ENCODE measurements around the gene IQSEC1.

IQSEC1 gene

DNA sequence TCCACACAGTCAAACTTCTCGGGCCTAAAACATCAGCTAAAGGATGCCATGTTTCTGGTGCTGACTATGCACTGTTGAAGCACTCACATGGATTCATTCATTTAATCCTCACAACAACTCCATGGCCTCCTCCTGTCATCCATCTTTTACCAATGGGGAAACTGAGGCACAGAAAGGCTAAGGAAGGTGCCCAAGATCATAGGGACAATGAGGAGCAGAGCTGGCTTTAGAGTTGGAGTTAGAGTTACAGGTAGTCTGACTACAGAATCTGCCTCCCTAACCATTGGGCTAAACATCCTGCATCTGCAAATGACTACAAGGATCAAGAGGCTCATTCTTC lies 111.6 kb downstream of the IQSEC1 start:
- Histone ChIP-seq H2BK120ac (ENCODE audit: low read depth, low read length) (no peak overlapping the region), H3K27me3 (ENCODE audit: control insufficient read depth in 3 of 3, insufficient read depth in 3 of 3, low read depth in 1 of 3, low read length in 3 of 3) (no peaks in the 10 kb centered on the region), H3K18ac (ENCODE audit: low read length) (no peak overlapping the region), H3K4me2 (ENCODE audit: insufficient read depth, low read length, poor library complexity, severe bottlenecking) (no peak overlapping the region), H2BK12ac (ENCODE audit: low read length) (no peak overlapping the region), H4K91ac (ENCODE audit: low read depth, low read length, poor library complexity) (no peak overlapping the region), H3K4me3 (ENCODE audit: low read length in 2 of 2) (no peak overlapping the region), H3K4ac (ENCODE audit: low read length) (no peak overlapping the region), H3K9ac (ENCODE audit: low read depth, low read length, poor library complexity) (no peak overlapping the region), H3K27ac (replicated peaks; ENCODE audit: low read length) (no peak overlapping the region), H3K23ac (ENCODE audit: low read depth, low read length, poor library complexity) (no peak overlapping the region), H3K14ac (ENCODE audit: low read length) (no peak overlapping the region), H2AFZ (ENCODE audit: low read length) (no peak overlapping the region), H4K8ac (ENCODE audit: low read depth, low read length) (no peak overlapping the region), H2AK5ac (ENCODE audit: low read depth, low read length) (no peak overlapping the region), H3K79me1 (ENCODE audit: low read depth, low read length) (peaks cover 6% of the 10 kb centered on the region), H3K4me1 (ENCODE audit: control insufficient read depth in 2 of 2, insufficient read depth in 1 of 2, low read depth in 1 of 2, low read length in 2 of 2) (peaks cover 9 to 15% of the 10 kb centered on the region in 2 donors), H2BK15ac (ENCODE audit: low read length) (no peak overlapping the region), H3K9me3 (replicated peaks in 1 of 2; ENCODE audit: control insufficient read depth in 2 of 2, insufficient read depth in 1 of 2, low read depth in 1 of 2, low read length in 2 of 2) (no peaks in the 10 kb centered on the region), H3K36me3 (replicated peaks in 1 of 2; ENCODE audit: control insufficient read depth in 2 of 2, insufficient read depth in 2 of 2, low read length in 2 of 2) (no peaks in the 10 kb centered on the region), H2BK5ac (ENCODE audit: low read length) (no peak overlapping the region)
- no CpG with 5 or more reads among the region's 1 CpG for WGBS, 2 donors (ENCODE audit: extremely low coverage in 2 of 2, insufficient read length in 2 of 2, insufficient replicate concordance in 1 of 2)
- DNase-seq (ENCODE audit: low spot score), result no peak

DNA sequence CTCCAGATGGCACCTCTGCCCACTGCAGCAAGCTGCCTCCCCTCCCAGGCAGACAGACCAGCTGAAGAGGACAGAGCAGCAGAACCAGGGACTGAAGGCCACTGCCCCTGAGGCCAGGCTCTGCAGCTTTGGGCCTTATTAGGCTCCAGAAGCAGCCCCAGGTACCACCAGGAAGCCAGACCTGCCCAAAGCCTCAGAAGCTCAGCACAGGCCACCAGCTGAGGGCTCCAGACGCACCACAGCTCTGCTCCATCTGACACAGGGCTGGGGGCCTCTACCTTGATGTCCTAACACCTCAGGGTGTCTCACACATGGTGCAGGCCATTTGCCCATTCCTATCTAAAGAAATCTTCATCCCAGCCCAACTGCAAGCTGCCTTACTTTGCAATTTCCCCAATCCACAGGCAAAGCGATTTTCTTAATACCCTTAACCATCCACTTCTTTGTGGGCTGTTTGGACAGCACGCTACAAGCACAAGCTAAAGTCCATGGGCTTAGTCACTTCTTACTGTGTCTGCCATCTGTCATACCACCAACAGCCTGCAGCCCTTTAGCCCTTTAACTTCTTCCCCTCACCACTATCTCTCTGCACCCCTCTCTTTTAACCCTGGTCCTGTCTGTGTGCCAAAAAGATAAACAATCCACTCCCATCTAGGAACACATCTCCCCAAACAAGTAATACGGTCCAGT lies 112.1 kb downstream of the IQSEC1 start:
- no peak overlapping the region for H2BK120ac ChIP-seq (ENCODE audit: low read depth, low read length)
- peaks cover 5 to 10% of the 10 kb centered on the region in 2 donors for H3K4me1 ChIP-seq (ENCODE audit: control insufficient read depth in 2 of 2, insufficient read depth in 1 of 2, low read depth in 1 of 2, low read length in 2 of 2)
- H3K4me2 ChIP-seq (ENCODE audit: insufficient read depth, low read length, poor library complexity, severe bottlenecking), result no peak overlapping the region
- peaks cover 7% of the 10 kb centered on the region for H3K79me1 ChIP-seq (ENCODE audit: low read depth, low read length)
- H4K91ac ChIP-seq (ENCODE audit: low read depth, low read length, poor library complexity), result no peak overlapping the region
- no CpG with 5 or more reads among the region's 4 CpGs for WGBS, 2 donors (ENCODE audit: extremely low coverage in 2 of 2, insufficient read length in 2 of 2, insufficient replicate concordance in 1 of 2)
- no peaks in the 10 kb centered on the region for H3K36me3 ChIP-seq (replicated peaks in 1 of 2; ENCODE audit: control insufficient read depth in 2 of 2, insufficient read depth in 2 of 2, low read length in 2 of 2)
- H2BK12ac ChIP-seq (ENCODE audit: low read length), result no peak overlapping the region
- no peak overlapping the region for H3K23ac ChIP-seq (ENCODE audit: low read depth, low read length, poor library complexity)
- no peak overlapping the region for H2AK5ac ChIP-seq (ENCODE audit: low read depth, low read length)
- no peak overlapping the region for H2AFZ ChIP-seq (ENCODE audit: low read length)
- H3K9me3 ChIP-seq (replicated peaks in 1 of 2; ENCODE audit: control insufficient read depth in 2 of 2, insufficient read depth in 1 of 2, low read depth in 1 of 2, low read length in 2 of 2), result no peaks in the 10 kb centered on the region
- no peak overlapping the region for H3K4me3 ChIP-seq (ENCODE audit: low read length in 2 of 2)
- no peak for DNase-seq (ENCODE audit: low spot score)
- H4K8ac ChIP-seq (ENCODE audit: low read depth, low read length), result no peak overlapping the region
- no peak overlapping the region for H3K27ac ChIP-seq (replicated peaks; ENCODE audit: low read length)
- H3K4ac ChIP-seq (ENCODE audit: low read length), result no peak overlapping the region
- no peak overlapping the region for H2BK15ac ChIP-seq (ENCODE audit: low read length)
- H3K14ac ChIP-seq (ENCODE audit: low read length), result no peak overlapping the region
- H3K27me3 ChIP-seq (ENCODE audit: control insufficient read depth in 3 of 3, insufficient read depth in 3 of 3, low read depth in 1 of 3, low read length in 3 of 3), result no peaks in the 10 kb centered on the region
- H3K9ac ChIP-seq (ENCODE audit: low read depth, low read length, poor library complexity), result peak overlapping the region; percentile 53
- no peak overlapping the region for H3K18ac ChIP-seq (ENCODE audit: low read length)
- no peak overlapping the region for H2BK5ac ChIP-seq (ENCODE audit: low read length)

DNA sequence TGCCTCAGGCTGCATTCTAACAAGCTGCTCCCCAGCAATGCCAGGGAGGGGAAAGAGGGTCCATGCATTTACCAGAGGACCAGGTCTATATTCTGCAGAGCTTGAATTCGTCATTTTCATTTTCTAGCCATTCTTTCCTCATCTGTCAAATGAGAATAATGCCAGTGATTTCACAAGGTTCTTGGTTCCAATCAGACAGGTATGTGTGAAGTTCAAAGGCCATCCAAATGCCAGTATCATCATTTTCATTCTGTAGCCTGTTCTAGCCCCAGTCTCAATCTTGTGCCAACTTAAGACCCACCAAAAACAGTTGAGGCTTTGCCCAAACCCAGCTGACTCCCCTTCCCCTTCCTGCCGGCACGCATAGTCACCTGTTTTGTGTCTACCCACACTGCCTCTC lies 112.7 kb downstream of the IQSEC1 start:
- no peak overlapping the region for H3K4me2 ChIP-seq (ENCODE audit: insufficient read depth, low read length, poor library complexity, severe bottlenecking)
- H3K27ac ChIP-seq (replicated peaks; ENCODE audit: low read length), result no peak overlapping the region
- H2BK120ac ChIP-seq (ENCODE audit: low read depth, low read length), result no peak overlapping the region
- no peak for DNase-seq (ENCODE audit: low spot score)
- H3K27me3 ChIP-seq (ENCODE audit: control insufficient read depth in 3 of 3, insufficient read depth in 3 of 3, low read depth in 1 of 3, low read length in 3 of 3), result no peaks in the 10 kb centered on the region
- no peak overlapping the region for H2BK12ac ChIP-seq (ENCODE audit: low read length)
- no CpG with 5 or more reads among the region's 3 CpGs for WGBS, 2 donors (ENCODE audit: extremely low coverage in 2 of 2, insufficient read length in 2 of 2, insufficient replicate concordance in 1 of 2)
- H3K36me3 ChIP-seq (replicated peaks in 1 of 2; ENCODE audit: control insufficient read depth in 2 of 2, insufficient read depth in 2 of 2, low read length in 2 of 2), result no peaks in the 10 kb centered on the region
- no peak overlapping the region for H2BK15ac ChIP-seq (ENCODE audit: low read length)
- peak overlapping the region; percentile 53 for H3K9ac ChIP-seq (ENCODE audit: low read depth, low read length, poor library complexity)
- H3K4me3 ChIP-seq (ENCODE audit: low read length in 2 of 2), result no peak overlapping the region
- H4K8ac ChIP-seq (ENCODE audit: low read depth, low read length), result no peak overlapping the region
- no peaks in the 10 kb centered on the region for H3K9me3 ChIP-seq (replicated peaks in 1 of 2; ENCODE audit: control insufficient read depth in 2 of 2, insufficient read depth in 1 of 2, low read depth in 1 of 2, low read length in 2 of 2)
- peaks cover 7% of the 10 kb centered on the region for H3K79me1 ChIP-seq (ENCODE audit: low read depth, low read length)
- peaks cover 0 to 7% of the 10 kb centered on the region in 2 donors for H3K4me1 ChIP-seq (ENCODE audit: control insufficient read depth in 2 of 2, insufficient read depth in 1 of 2, low read depth in 1 of 2, low read length in 2 of 2)
- no peak overlapping the region for H3K14ac ChIP-seq (ENCODE audit: low read length)
- H2AFZ ChIP-seq (ENCODE audit: low read length), result no peak overlapping the region
- no peak overlapping the region for H3K18ac ChIP-seq (ENCODE audit: low read length)
- no peak overlapping the region for H2BK5ac ChIP-seq (ENCODE audit: low read length)
- no peak overlapping the region for H2AK5ac ChIP-seq (ENCODE audit: low read depth, low read length)
- H4K91ac ChIP-seq (ENCODE audit: low read depth, low read length, poor library complexity), result no peak overlapping the region
- no peak overlapping the region for H3K4ac ChIP-seq (ENCODE audit: low read length)
- no peak overlapping the region for H3K23ac ChIP-seq (ENCODE audit: low read depth, low read length, poor library complexity)

GRCh38 chr3:12959838-12960378 lies 113.3 kb downstream of the IQSEC1 start:
- Histone ChIP-seq H3K79me1 (ENCODE audit: low read depth, low read length) (peaks cover 12% of the 10 kb centered on the region), H2AFZ (ENCODE audit: low read length) (no peak overlapping the region), H3K4me1 (ENCODE audit: control insufficient read depth in 2 of 2, insufficient read depth in 1 of 2, low read depth in 1 of 2, low read length in 2 of 2) (peaks cover 0 to 7% of the 10 kb centered on the region in 2 donors), H3K18ac (ENCODE audit: low read length) (no peak overlapping the region), H3K4me3 (ENCODE audit: low read length in 2 of 2) (no peak overlapping the region), H3K27me3 (ENCODE audit: control insufficient read depth in 3 of 3, insufficient read depth in 3 of 3, low read depth in 1 of 3, low read length in 3 of 3) (no peaks in the 10 kb centered on the region), H3K27ac (replicated peaks; ENCODE audit: low read length) (no peak overlapping the region), H3K9me3 (replicated peaks in 1 of 2; ENCODE audit: control insufficient read depth in 2 of 2, insufficient read depth in 1 of 2, low read depth in 1 of 2, low read length in 2 of 2) (no peaks in the 10 kb centered on the region), H2BK5ac (ENCODE audit: low read length) (no peak overlapping the region), H2BK12ac (ENCODE audit: low read length) (no peak overlapping the region), H2AK5ac (ENCODE audit: low read depth, low read length) (no peak overlapping the region), H2BK120ac (ENCODE audit: low read depth, low read length) (no peak overlapping the region), H4K8ac (ENCODE audit: low read depth, low read length) (no peak overlapping the region), H3K14ac (ENCODE audit: low read length) (no peak overlapping the region), H3K4me2 (ENCODE audit: insufficient read depth, low read length, poor library complexity, severe bottlenecking) (no peak overlapping the region), H3K4ac (ENCODE audit: low read length) (no peak overlapping the region), H4K91ac (ENCODE audit: low read depth, low read length, poor library complexity) (no peak overlapping the region), H2BK15ac (ENCODE audit: low read length) (no peak overlapping the region), H3K9ac (ENCODE audit: low read depth, low read length, poor library complexity) (no peak overlapping the region), H3K36me3 (replicated peaks in 1 of 2; ENCODE audit: control insufficient read depth in 2 of 2, insufficient read depth in 2 of 2, low read length in 2 of 2) (no peaks in the 10 kb centered on the region), H3K23ac (ENCODE audit: low read depth, low read length, poor library complexity) (no peak overlapping the region)
- WGBS, 2 donors (ENCODE audit: extremely low coverage in 2 of 2, insufficient read length in 2 of 2, insufficient replicate concordance in 1 of 2), result no CpG with 5 or more reads among the region's 15 CpGs
- DNase-seq (ENCODE audit: low spot score), result no peak
